ENCODE measurements around the gene LRFN4. TPM values are rescaled to one million over a fixed set of nuclear protein-coding genes. Genes with fewer than 3 reads are reported as not detected.
"Not testable (repeated sequence)": the region's sequence is repeated elsewhere in the genome, so short reads cannot be mapped to it uniquely, and the experiment has no call there.

LRFN4 gene
- 25.7 TPM for polyA plus RNA-seq (2013, experiment 1 of 2)
- polyA plus RNA-seq (2013, experiment 2 of 2) = 19.1 TPM

GRCh38 chr11:66856496-66857233, at the start of gene LRFN4:
Gene LRFN4 (plus strand): TSS chr11:66857064. CDS start chr11:66857745, 681 bp downstream.
- 0 to 1% methylated on average over 67 to 77 of the region's 103 CpGs for WGBS, 2 experiments (ENCODE audit: insufficient coverage in 2 of 2)

DNA sequence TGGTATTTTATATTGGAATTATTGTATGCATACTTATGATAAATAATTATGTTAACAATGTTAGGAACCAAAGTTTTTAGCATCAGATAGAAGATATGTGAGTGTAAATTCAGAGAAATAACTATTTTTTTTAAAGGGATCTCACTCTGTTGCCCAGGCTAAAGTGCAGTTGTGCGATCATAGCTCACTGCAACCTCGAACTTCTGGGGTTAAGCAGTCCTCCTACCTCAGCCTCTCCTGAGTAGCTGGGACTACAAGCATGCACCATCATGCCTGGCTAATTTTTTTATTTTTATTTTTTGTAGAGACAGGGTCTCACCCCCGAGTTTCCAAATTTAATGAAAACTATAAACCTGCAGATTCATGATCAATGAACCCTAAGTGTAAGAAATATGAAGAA, 47.3 kb upstream of the LRFN4 start:
- Histone ChIP-seq H3K4me3 (ENCODE audit: extremely low read depth, insufficient read depth, low read length, poor library complexity, severe bottlenecking) (no peak overlapping the region), H3K4me1 (ENCODE audit: control insufficient read depth, insufficient read depth, low read length, poor library complexity, severe bottlenecking) (no peaks in the 10 kb centered on the region), H3K9me3 (ENCODE audit: control insufficient read depth, low read length) (no peaks in the 10 kb centered on the region), H3K27ac (ENCODE audit: low read depth, low read length, severe bottlenecking) (no peak overlapping the region), H3K36me3 (ENCODE audit: control insufficient read depth, insufficient read depth, low read length) (peaks cover 10% of the 10 kb centered on the region)
- WGBS, 2 experiments (ENCODE audit: insufficient coverage in 2 of 2) = 82 to 100% methylated on average over 1 to 2 of the region's 3 CpGs

More at GRCh38 chr11:66856496-66857233, at the start of gene LRFN4:
- peaks cover 14% of the 10 kb centered on the region for H3K36me3 ChIP-seq (ENCODE audit: control insufficient read depth, insufficient read depth, low read length)
- H3K4me3 ChIP-seq (ENCODE audit: extremely low read depth, insufficient read depth, low read length, poor library complexity, severe bottlenecking) = peak within 1 kb of the TSS; percentile 66
- H3K27ac ChIP-seq (ENCODE audit: low read depth, low read length, severe bottlenecking) = peak within 1 kb of the TSS; percentile 68
- peaks cover 4% of the 10 kb centered on the region for H3K4me1 ChIP-seq (ENCODE audit: control insufficient read depth, insufficient read depth, low read length, poor library complexity, severe bottlenecking)
- no peaks in the 10 kb centered on the region for H3K9me3 ChIP-seq (ENCODE audit: control insufficient read depth, low read length)

DNA sequence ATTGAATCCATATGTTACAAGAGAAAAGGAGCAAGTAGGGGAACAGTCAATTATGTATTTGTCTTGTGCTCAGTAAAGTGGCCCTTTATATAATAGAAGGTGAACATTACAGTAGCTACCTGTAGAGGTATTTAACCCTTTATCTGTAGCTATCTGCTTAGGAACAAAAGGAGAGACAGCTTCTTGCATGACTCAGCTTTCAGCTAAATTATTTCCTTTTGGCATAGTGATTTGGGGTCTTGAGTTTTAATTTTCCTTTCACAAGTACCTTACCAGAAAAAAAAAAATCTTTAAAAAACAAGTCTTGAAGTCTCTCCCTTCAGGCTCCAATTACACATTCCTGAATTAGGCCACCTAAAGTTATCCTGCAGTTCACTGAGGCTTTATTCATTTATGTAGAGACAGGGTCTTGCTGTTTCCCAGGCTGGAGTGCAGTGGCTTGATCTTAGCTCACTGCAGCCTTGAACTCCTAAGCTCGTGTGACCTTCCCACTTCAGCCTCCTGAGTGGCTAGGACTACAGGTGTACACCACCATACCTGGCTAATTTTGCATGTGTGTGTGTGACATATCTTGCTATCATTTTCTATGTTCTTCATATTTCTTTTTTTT, 46.2 kb upstream of the LRFN4 start:
- Histone ChIP-seq H3K4me3 (ENCODE audit: extremely low read depth, insufficient read depth, low read length, poor library complexity, severe bottlenecking) (no peak overlapping the region), H3K9me3 (ENCODE audit: control insufficient read depth, low read length) (no peaks in the 10 kb centered on the region), H3K4me1 (ENCODE audit: control insufficient read depth, insufficient read depth, low read length, poor library complexity, severe bottlenecking) (no peaks in the 10 kb centered on the region), H3K36me3 (ENCODE audit: control insufficient read depth, insufficient read depth, low read length) (peaks cover 5% of the 10 kb centered on the region), H3K27ac (ENCODE audit: low read depth, low read length, severe bottlenecking) (no peak overlapping the region)
- WGBS, 2 experiments (ENCODE audit: insufficient coverage in 2 of 2) = no CpG with 5 or more reads among the region's 1 CpG

DNA sequence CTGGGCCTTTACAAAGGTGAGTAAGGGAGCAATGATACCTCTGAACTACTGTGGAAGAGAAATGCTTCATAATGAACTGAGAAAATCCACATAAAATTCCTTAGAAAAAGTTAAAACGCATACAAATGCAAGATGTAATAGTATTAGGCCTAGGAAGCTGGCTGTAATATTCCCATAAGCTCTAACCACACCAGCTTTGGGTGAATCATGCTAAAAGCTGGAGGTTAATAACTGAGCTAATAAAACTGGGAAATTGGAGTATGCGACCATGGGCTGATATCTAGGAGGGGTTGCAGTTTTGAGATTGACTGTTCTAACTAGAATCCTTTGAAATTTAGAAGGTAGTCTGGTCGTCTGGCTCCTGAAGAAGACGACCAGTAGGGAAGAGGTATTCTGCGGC, 42.2 kb upstream of the LRFN4 start:
- Histone ChIP-seq H3K9me3 (ENCODE audit: control insufficient read depth, low read length) (no peaks in the 10 kb centered on the region), H3K27ac (ENCODE audit: low read depth, low read length, severe bottlenecking) (no peak overlapping the region), H3K4me3 (ENCODE audit: extremely low read depth, insufficient read depth, low read length, poor library complexity, severe bottlenecking) (no peak overlapping the region), H3K36me3 (ENCODE audit: control insufficient read depth, insufficient read depth, low read length) (no peaks in the 10 kb centered on the region), H3K4me1 (ENCODE audit: control insufficient read depth, insufficient read depth, low read length, poor library complexity, severe bottlenecking) (peaks cover 12% of the 10 kb centered on the region)
- WGBS, 2 experiments (ENCODE audit: insufficient coverage in 2 of 2) = 92 to 100% methylated on average over 4 to 5 of the region's 5 CpGs

GRCh38 chr11:66815646-66816045, 41.2 kb upstream of the LRFN4 start:
- no peaks in the 10 kb centered on the region for H3K36me3 ChIP-seq (ENCODE audit: control insufficient read depth, insufficient read depth, low read length)
- H3K4me3 ChIP-seq (ENCODE audit: extremely low read depth, insufficient read depth, low read length, poor library complexity, severe bottlenecking) = no peak overlapping the region
- H3K4me1 ChIP-seq (ENCODE audit: control insufficient read depth, insufficient read depth, low read length, poor library complexity, severe bottlenecking) = peaks cover 18% of the 10 kb centered on the region
- no peak overlapping the region for H3K27ac ChIP-seq (ENCODE audit: low read depth, low read length, severe bottlenecking)
- H3K9me3 ChIP-seq (ENCODE audit: control insufficient read depth, low read length) = no peaks in the 10 kb centered on the region
- WGBS, 2 experiments (ENCODE audit: insufficient coverage in 2 of 2) = 86 to 100% methylated on average over 1 of the region's 1 CpG

GRCh38 chr11:66818231-66818955, 38.5 kb upstream of the LRFN4 start:
- Histone ChIP-seq H3K36me3 (ENCODE audit: control insufficient read depth, insufficient read depth, low read length) (no peaks in the 10 kb centered on the region), H3K27ac (ENCODE audit: low read depth, low read length, severe bottlenecking) (peak overlapping the region; percentile 86), H3K9me3 (ENCODE audit: control insufficient read depth, low read length) (no peaks in the 10 kb centered on the region), H3K4me3 (ENCODE audit: extremely low read depth, insufficient read depth, low read length, poor library complexity, severe bottlenecking) (no peak overlapping the region), H3K4me1 (ENCODE audit: control insufficient read depth, insufficient read depth, low read length, poor library complexity, severe bottlenecking) (peaks cover 23% of the 10 kb centered on the region)
- 90% methylated on average over 3 of the region's 3 CpGs; no CpG with 5 or more reads in 1 of the 2 experiments for WGBS, 2 experiments (ENCODE audit: insufficient coverage in 2 of 2)

GRCh38 chr11:66820381-66820780, 36.5 kb upstream of the LRFN4 start:
- Histone ChIP-seq H3K4me1 (ENCODE audit: control insufficient read depth, insufficient read depth, low read length, poor library complexity, severe bottlenecking) (peaks cover 23% of the 10 kb centered on the region), H3K4me3 (ENCODE audit: extremely low read depth, insufficient read depth, low read length, poor library complexity, severe bottlenecking) (no peak overlapping the region), H3K27ac (ENCODE audit: low read depth, low read length, severe bottlenecking) (peak overlapping the region; percentile 1), H3K9me3 (ENCODE audit: control insufficient read depth, low read length) (no peaks in the 10 kb centered on the region), H3K36me3 (ENCODE audit: control insufficient read depth, insufficient read depth, low read length) (no peaks in the 10 kb centered on the region)
- WGBS, 2 experiments (ENCODE audit: insufficient coverage in 2 of 2) = 80% methylated on average over 2 of the region's 3 CpGs; no CpG with 5 or more reads in 1 of the 2 experiments

GRCh38 chr11:66820901-66821300, 36.0 kb upstream of the LRFN4 start:
- H3K27ac ChIP-seq (ENCODE audit: low read depth, low read length, severe bottlenecking) = peak overlapping the region; percentile 1
- WGBS, 2 experiments (ENCODE audit: insufficient coverage in 2 of 2) = 91 to 92% methylated on average over 1 to 2 of the region's 3 CpGs
- H3K36me3 ChIP-seq (ENCODE audit: control insufficient read depth, insufficient read depth, low read length) = no peaks in the 10 kb centered on the region
- H3K4me1 ChIP-seq (ENCODE audit: control insufficient read depth, insufficient read depth, low read length, poor library complexity, severe bottlenecking) = peaks cover 23% of the 10 kb centered on the region
- no peaks in the 10 kb centered on the region for H3K9me3 ChIP-seq (ENCODE audit: control insufficient read depth, low read length)
- H3K4me3 ChIP-seq (ENCODE audit: extremely low read depth, insufficient read depth, low read length, poor library complexity, severe bottlenecking) = no peak overlapping the region

GRCh38 chr11:66823700-66824099, 33.2 kb upstream of the LRFN4 start:
- Histone ChIP-seq H3K27ac (ENCODE audit: low read depth, low read length, severe bottlenecking) (no peak overlapping the region), H3K9me3 (ENCODE audit: control insufficient read depth, low read length) (no peaks in the 10 kb centered on the region), H3K36me3 (ENCODE audit: control insufficient read depth, insufficient read depth, low read length) (no peaks in the 10 kb centered on the region), H3K4me3 (ENCODE audit: extremely low read depth, insufficient read depth, low read length, poor library complexity, severe bottlenecking) (no peak overlapping the region), H3K4me1 (ENCODE audit: control insufficient read depth, insufficient read depth, low read length, poor library complexity, severe bottlenecking) (peaks cover 11% of the 10 kb centered on the region)
- 95 to 100% methylated on average over 1 to 2 of the region's 4 CpGs for WGBS, 2 experiments (ENCODE audit: insufficient coverage in 2 of 2)

DNA sequence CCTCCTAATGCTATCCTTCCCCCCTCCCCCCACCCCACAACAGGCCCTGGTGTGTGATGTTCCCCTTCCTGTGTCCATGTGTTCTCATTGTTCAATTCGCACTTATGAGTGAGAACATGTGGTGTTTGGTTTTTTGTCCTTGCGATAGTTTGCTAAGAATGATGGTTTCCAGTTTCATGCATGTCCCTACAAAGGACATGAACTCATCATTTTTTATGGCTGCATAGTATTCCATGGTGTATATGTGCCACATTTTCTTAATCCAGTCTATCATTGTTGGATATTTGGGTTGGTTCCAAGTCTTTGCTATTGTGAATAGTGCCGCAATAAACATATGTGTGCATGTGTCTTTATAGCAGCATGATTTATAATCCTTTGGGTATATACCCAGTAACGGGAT, 32.3 kb upstream of the LRFN4 start:
- not testable (repeated sequence) for H3K4me3 ChIP-seq (ENCODE audit: extremely low read depth, insufficient read depth, low read length, poor library complexity, severe bottlenecking); H3K9me3 ChIP-seq (ENCODE audit: control insufficient read depth, low read length); H3K27ac ChIP-seq (ENCODE audit: low read depth, low read length, severe bottlenecking); H3K36me3 ChIP-seq (ENCODE audit: control insufficient read depth, insufficient read depth, low read length)
- 100% methylated on average over 1 of the region's 4 CpGs for WGBS, 2 experiments (ENCODE audit: insufficient coverage in 2 of 2)
- H3K4me1 ChIP-seq (ENCODE audit: control insufficient read depth, insufficient read depth, low read length, poor library complexity, severe bottlenecking) = peaks cover 11% of the 10 kb centered on the region
